HCT116 (cell line): ENCODE measurements around the gene VANGL1.

Source experiments
- EGR1 ChIP-seq: IDR thresholded peaks from 2 replicates; pipeline ENCODE4 v1.6.1; 2012; ENCODE audit warnings: low read depth
- EZH2 ChIP-seq: fragments of 200-600 bp; sonication (generic); IDR thresholded peaks from 2 replicates; pipeline ENCODE4 v1.6.1; 2017; ENCODE audit warnings: antibody characterized with exemption, mixed run types
- EZH2phosphoT487 ChIP-seq: fragments of 200-600 bp; IDR thresholded peaks from 2 replicates; pipeline ENCODE4 v1.6.1; 2018; ENCODE audit warnings: antibody characterized with exemption, borderline replicate concordance
- FOSL1 ChIP-seq: IDR thresholded peaks from 2 replicates; pipeline ENCODE4 v1.6.1; 2012; ENCODE audit warnings: low read depth
- POLR2A ChIP-seq: IDR thresholded peaks from 2 replicates; pipeline ENCODE4 v1.7.0; 2011; ENCODE audit warnings: borderline replicate concordance; ENCODE audit not compliant: insufficient read depth, insufficient read length; ENCODE audit errors: extremely low read depth
- POLR2AphosphoS5 ChIP-seq: IDR thresholded peaks from 2 replicates; pipeline ENCODE4 v1.6.1; 2011; ENCODE audit warnings: mild to moderate bottlenecking, low read depth, low read length, moderate library complexity
- RAD21 ChIP-seq: IDR thresholded peaks from 2 replicates; pipeline ENCODE4 v1.6.1; 2012; ENCODE audit warnings: low read depth, mild to moderate bottlenecking
- TCF7L2 ChIP-seq: IDR thresholded peaks from 2 replicates; pipeline ENCODE4 v1.7.0; 2011; ENCODE audit warnings: borderline replicate concordance, inconsistent platforms; ENCODE audit not compliant: insufficient read depth, insufficient read length; ENCODE audit errors: extremely low read depth
- ZFX ChIP-seq: fragments of 450-650 bp; IDR thresholded peaks from 2 replicates; pipeline ENCODE4 v1.6.1; 2017
- ZNF274 ChIP-seq: fragments of 200-500 bp; sonication (Bioruptor generic); IDR thresholded peaks from 2 replicates; pipeline ENCODE4 v1.6.1; 2014; ENCODE audit warnings: mild to moderate bottlenecking, low read depth, low read length, inconsistent platforms
- TF ChIP-seq, protein P1 (sequence below), 3 experiments: fragments of 200-600 bp in 1 of 3; sonication (generic) in 1 of 3; IDR thresholded peaks in 2 of 3; conservative IDR thresholded peaks in 1 of 3; 2 replicates each; pipeline ENCODE4 v1.5.1; 2012 to 2017; ENCODE audit warnings: low read depth in 2 of 3, low read length in 2 of 3, antibody characterized with exemption in 1 of 3, borderline replicate concordance in 1 of 3, control low read depth in 1 of 3, mild to moderate bottlenecking in 1 of 3, mixed read lengths in 1 of 3, mixed run types in 1 of 3, moderate library complexity in 1 of 3; ENCODE audit not compliant: insufficient read depth in 1 of 3
- TF ChIP-seq, protein P2 (sequence below): IDR thresholded peaks from 2 replicates; pipeline ENCODE4 v1.6.1; 2012

DNA sequence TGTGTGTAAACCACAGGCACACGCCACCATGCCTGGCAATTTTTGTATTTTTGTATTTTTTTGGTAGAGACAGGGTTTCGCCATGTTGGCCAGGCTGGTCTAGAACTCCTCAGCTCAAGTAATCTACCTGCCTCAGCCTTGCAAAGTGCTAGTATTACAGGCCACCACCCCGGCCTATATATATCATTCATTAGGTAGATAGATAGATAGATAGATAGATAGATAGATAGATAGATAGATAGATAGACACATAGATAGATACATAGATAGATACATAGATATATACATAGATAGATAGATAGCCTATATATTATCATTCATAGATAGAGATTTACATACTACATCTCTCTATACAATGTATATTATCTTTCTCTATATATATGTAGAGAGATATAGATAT, 46.0 kb downstream of the VANGL1 start:
- TF ChIP-seq, protein P1, sequence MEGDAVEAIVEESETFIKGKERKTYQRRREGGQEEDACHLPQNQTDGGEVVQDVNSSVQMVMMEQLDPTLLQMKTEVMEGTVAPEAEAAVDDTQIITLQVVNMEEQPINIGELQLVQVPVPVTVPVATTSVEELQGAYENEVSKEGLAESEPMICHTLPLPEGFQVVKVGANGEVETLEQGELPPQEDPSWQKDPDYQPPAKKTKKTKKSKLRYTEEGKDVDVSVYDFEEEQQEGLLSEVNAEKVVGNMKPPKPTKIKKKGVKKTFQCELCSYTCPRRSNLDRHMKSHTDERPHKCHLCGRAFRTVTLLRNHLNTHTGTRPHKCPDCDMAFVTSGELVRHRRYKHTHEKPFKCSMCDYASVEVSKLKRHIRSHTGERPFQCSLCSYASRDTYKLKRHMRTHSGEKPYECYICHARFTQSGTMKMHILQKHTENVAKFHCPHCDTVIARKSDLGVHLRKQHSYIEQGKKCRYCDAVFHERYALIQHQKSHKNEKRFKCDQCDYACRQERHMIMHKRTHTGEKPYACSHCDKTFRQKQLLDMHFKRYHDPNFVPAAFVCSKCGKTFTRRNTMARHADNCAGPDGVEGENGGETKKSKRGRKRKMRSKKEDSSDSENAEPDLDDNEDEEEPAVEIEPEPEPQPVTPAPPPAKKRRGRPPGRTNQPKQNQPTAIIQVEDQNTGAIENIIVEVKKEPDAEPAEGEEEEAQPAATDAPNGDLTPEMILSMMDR (IDR thresholded peaks at IDR 0.05 in 2 of 3, conservative IDR thresholded peaks at IDR 0.05 in 1 of 3; ENCODE audit: borderline replicate concordance in 1 of 3, insufficient read depth in 1 of 3, low read depth in 2 of 3, low read length in 2 of 3): no peak
- no peak for TF ChIP-seq POLR2A
- no peak for TF ChIP-seq EZH2
- no peak for TF ChIP-seq POLR2AphosphoS5
- TF ChIP-seq FOSL1: no peak
- TF ChIP-seq TCF7L2: no peak
- no peak for TF ChIP-seq EZH2phosphoT487
- no peak for TF ChIP-seq EGR1
- no peak for TF ChIP-seq ZFX
- TF ChIP-seq ZNF274: no peak
- TF ChIP-seq RAD21: no peak
- TF ChIP-seq, protein P2, sequence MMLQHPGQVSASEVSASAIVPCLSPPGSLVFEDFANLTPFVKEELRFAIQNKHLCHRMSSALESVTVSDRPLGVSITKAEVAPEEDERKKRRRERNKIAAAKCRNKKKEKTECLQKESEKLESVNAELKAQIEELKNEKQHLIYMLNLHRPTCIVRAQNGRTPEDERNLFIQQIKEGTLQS: no peak
